H1 (cell line): ENCODE data around the gene KLK7. TPM values are rescaled to one million over a fixed set of nuclear protein-coding genes. Genes with fewer than 3 reads are reported as not detected.

Experiments used
- CTCF ChIA-PET: fragments of 300-600 bp; sonication (Branson Sonifier 250); formaldehyde crosslinking; loops from one replicate; lab custom pipeline; 2021; ENCODE audit not compliant: partially characterized antibody; lab: Charles Lee
- POLR2A ChIA-PET: fragments of 300-600 bp; sonication (Branson Sonifier 250); formaldehyde crosslinking; loops from one replicate; lab custom pipeline; 2021; ENCODE audit warnings: inconsistent platforms; ENCODE audit not compliant: partially characterized antibody; lab: Charles Lee
- DNase-seq, 2 experiments: peaks; one replicate each; pipeline versions ENCODE4 v3.0.0 to v3.0.0-alpha.2; 2010 to 2022; ENCODE audit warnings: low spot score in 2 of 2, low read depth in 1 of 2, mixed read lengths in 1 of 2
- FAIRE-seq: peaks from 2 replicates; lab custom pipeline; 2011; peaks lifted over from hg19 to GRCh38; lab: Jason Lieb, UNC
- H2AFZ ChIP-seq: 2 replicates; pipeline ENCODE4 v1.8.1; 2012; ENCODE audit warnings: low read length, inconsistent platforms
- H2AK5ac ChIP-seq: 2 replicates; pipeline ENCODE4 v1.6.1; 2013; ENCODE audit warnings: low read depth, low read length
- H2BK120ac ChIP-seq: replicated peaks from 2 replicates; pipeline ENCODE3; 2013; ENCODE audit warnings: low read depth, low read length, inconsistent platforms
- H2BK12ac ChIP-seq: 2 replicates; pipeline ENCODE4 v1.6.1; 2013; ENCODE audit warnings: low read depth, low read length
- H2BK15ac ChIP-seq: 2 replicates; pipeline ENCODE4 v1.6.1; 2013; ENCODE audit warnings: low read length
- H2BK20ac ChIP-seq: 2 replicates; pipeline ENCODE4 v1.6.1; 2013; ENCODE audit warnings: low read length
- H2BK5ac ChIP-seq: 2 replicates; pipeline ENCODE4 v1.6.1; 2013; ENCODE audit warnings: low read depth, low read length
- H3K14ac ChIP-seq: 2 replicates; pipeline ENCODE4 v1.6.1; 2013; ENCODE audit warnings: inconsistent platforms; ENCODE audit not compliant: insufficient read length
- H3K18ac ChIP-seq: 2 replicates; pipeline ENCODE4 v1.6.1; 2013; ENCODE audit warnings: low read length; ENCODE audit errors: extremely low read depth
- H3K23ac ChIP-seq: 2 replicates; pipeline ENCODE4 v1.6.1; 2013; ENCODE audit warnings: inconsistent platforms; ENCODE audit not compliant: insufficient read length
- H3K23me2 ChIP-seq: 2 replicates; pipeline ENCODE4 v1.6.1; 2013; ENCODE audit warnings: low read depth, low read length
- H3K27ac ChIP-seq: 2 replicates; pipeline ENCODE4 v1.6.1; 2011; ENCODE audit warnings: low read depth, low read length, inconsistent platforms
- H3K27me3 ChIP-seq, 4 experiments: replicated peaks in 1 of 4; 1 replicate in 1 of 4; 2 replicates in 3 of 4; pipeline versions ENCODE4 v1.6.1 to v1.8.1; 2011 to 2013; ENCODE audit warnings: low read length in 3 of 4, mild to moderate bottlenecking in 3 of 4, inconsistent platforms in 2 of 4, mixed read lengths in 2 of 4, moderate library complexity in 1 of 4; ENCODE audit not compliant: control insufficient read depth in 3 of 4, insufficient read depth in 3 of 4; ENCODE audit errors: extremely low read depth in 1 of 4
- H3K36me3 ChIP-seq, 4 experiments: 2 replicates each; pipeline versions ENCODE4 v1.6.1 to v1.8.1; 2011 to 2013; ENCODE audit warnings: mild to moderate bottlenecking in 4 of 4, low read length in 3 of 4, moderate library complexity in 2 of 4, control low read depth in 1 of 4, inconsistent platforms in 1 of 4; ENCODE audit not compliant: insufficient read depth in 4 of 4, control insufficient read depth in 2 of 4
- H3K4ac ChIP-seq: replicated peaks from 2 replicates; pipeline ENCODE3; 2013; ENCODE audit warnings: low read length, low read depth, mixed read lengths, inconsistent platforms; ENCODE audit not compliant: insufficient read length
- H3K4me1 ChIP-seq, 4 experiments: replicated peaks in 1 of 4; 1 replicate in 1 of 4; 2 replicates in 3 of 4; pipeline versions ENCODE4 v1.6.1 to v1.8.1; 2011 to 2013; ENCODE audit warnings: low read length in 3 of 4, inconsistent platforms in 2 of 4, mixed read lengths in 1 of 4; ENCODE audit not compliant: insufficient read depth in 4 of 4, control insufficient read depth in 3 of 4
- H3K4me2 ChIP-seq, 2 experiments: 2 replicates each; pipeline versions ENCODE4 v1.6.1 to v1.8.1; 2011 to 2013; ENCODE audit warnings: low read depth in 2 of 2, low read length in 2 of 2, control low read depth in 1 of 2, inconsistent platforms in 1 of 2, mild to moderate bottlenecking in 1 of 2; ENCODE audit not compliant: insufficient read depth in 1 of 2
- H3K4me3 ChIP-seq, 4 experiments: fragments of 200-600, 300-600 bp in 1 of 4; sonication (generic), shearing (Covaris generic), sonication (Bioruptor Twin) in 1 of 4; 2 replicates each; pipeline versions ENCODE4 v1.5.1 to v1.8.1; 2011 to 2016; ENCODE audit warnings: low read length in 4 of 4, low read depth in 3 of 4, control low read depth in 2 of 4, inconsistent platforms in 2 of 4, mild to moderate bottlenecking in 2 of 4, mixed read lengths in 1 of 4, moderate library complexity in 1 of 4; ENCODE audit not compliant: insufficient read depth in 2 of 4; ENCODE audit errors: extremely low read depth in 1 of 4
- H3K56ac ChIP-seq: replicated peaks from 2 replicates; pipeline ENCODE3; 2013; ENCODE audit warnings: low read depth, mild to moderate bottlenecking, mixed read lengths, low read length, inconsistent platforms; ENCODE audit not compliant: insufficient read length
- H3K79me1 ChIP-seq: 2 replicates; pipeline ENCODE4 v1.6.1; 2013; ENCODE audit warnings: low read depth, low read length, control low read depth
- H3K79me2 ChIP-seq, 2 experiments: 2 replicates each; pipeline versions ENCODE4 v1.6.1 to v1.8.1; 2012 to 2013; ENCODE audit warnings: low read length in 2 of 2, mild to moderate bottlenecking in 2 of 2, inconsistent platforms in 1 of 2; ENCODE audit not compliant: insufficient read depth in 2 of 2, control insufficient read depth in 1 of 2
- H3K9ac ChIP-seq, 4 experiments: replicated peaks in 1 of 4; 1 replicate in 1 of 4; 2 replicates in 3 of 4; pipeline versions ENCODE4 v1.6.1 to v1.8.1; 2011 to 2013; ENCODE audit warnings: low read depth in 3 of 4, low read length in 3 of 4, control low read depth in 2 of 4, mild to moderate bottlenecking in 2 of 4, moderate library complexity in 2 of 4, inconsistent platforms in 1 of 4; ENCODE audit errors: extremely low read depth in 1 of 4
- H3K9me3 ChIP-seq, 2 experiments: 2 replicates each; pipeline versions ENCODE4 v1.6.1 to v1.8.1; 2012 to 2013; ENCODE audit warnings: mild to moderate bottlenecking in 2 of 2, moderate library complexity in 2 of 2, control low read depth in 1 of 2, inconsistent platforms in 1 of 2, low read depth in 1 of 2, low read length in 1 of 2, mixed read lengths in 1 of 2; ENCODE audit not compliant: insufficient read depth in 2 of 2
- H4K20me1 ChIP-seq, 2 experiments: replicated peaks in 1 of 2; 2 replicates each; pipeline versions ENCODE3 to v1.8.1; 2011 to 2013; ENCODE audit warnings: inconsistent platforms in 2 of 2, low read length in 2 of 2, mild to moderate bottlenecking in 1 of 2; ENCODE audit not compliant: insufficient read depth in 2 of 2, control insufficient read depth in 1 of 2
- H4K5ac ChIP-seq: 2 replicates; pipeline ENCODE4 v1.6.1; 2013; ENCODE audit warnings: low read length, low read depth, mixed read lengths, inconsistent platforms; ENCODE audit not compliant: insufficient read length
- H4K8ac ChIP-seq: 2 replicates; pipeline ENCODE4 v1.8.0; 2013; ENCODE audit warnings: mild to moderate bottlenecking, moderate library complexity, low read length, inconsistent platforms; ENCODE audit not compliant: insufficient read depth; ENCODE audit errors: extremely low read depth
- H4K91ac ChIP-seq: replicated peaks from 2 replicates; pipeline ENCODE3; 2013; ENCODE audit warnings: low read length, mixed read lengths, inconsistent platforms; ENCODE audit not compliant: insufficient read length
- CTCF ChIP-seq, 3 experiments: IDR thresholded peaks; 1 replicate in 2 of 3; 2 replicates in 1 of 3; pipeline versions ENCODE4 v1.5.1 to v1.6.1; 2011; ENCODE audit warnings: low read length in 3 of 3, mild to moderate bottlenecking in 3 of 3, inconsistent platforms in 2 of 3, low read depth in 1 of 3, moderate library complexity in 1 of 3; ENCODE audit not compliant: insufficient read depth in 1 of 3; ENCODE audit errors: control extremely low read depth in 1 of 3
- POLR2AphosphoS5 ChIP-seq: IDR thresholded peaks from 2 replicates; pipeline ENCODE4 v1.6.1; 2011; ENCODE audit warnings: low read depth, low read length
- SIRT6 ChIP-seq: IDR thresholded peaks from one replicate; pipeline ENCODE4 v1.7.1; 2012; ENCODE audit warnings: low read length, inconsistent platforms
- YY1 ChIP-seq: IDR thresholded peaks from 2 replicates; pipeline ENCODE4 v1.6.1; 2011; ENCODE audit warnings: low read depth, mild to moderate bottlenecking, low read length
- WGBS, 2 experiments: shearing (Covaris generic) in 1 of 2; methylation state at CpG; one replicate each; pipeline versions ENCODE4 v1.1.6 to v1.1.7; 2013 to 2015; ENCODE audit warnings: low lambda C conversion rate in 2 of 2, mixed read lengths in 2 of 2, inconsistent platforms in 1 of 2, low coverage in 1 of 2, missing lambda C conversion rate in 1 of 2; ENCODE audit not compliant: insufficient replicate concordance in 2 of 2, insufficient coverage in 1 of 2, insufficient read length in 1 of 2; ENCODE audit errors: extremely low coverage in 1 of 2, missing lambda C conversion rate in 1 of 2; 5-methylcytosine and 5-hydroxymethylcytosine counted together
- polyA plus RNA-seq, 7 experiments: library from polyadenylated mRNA; depleted of rRNA in 3 of 7; stranded (reverse) in 5 of 7; unstranded in 2 of 7; fragments of >200 nt in 5 of 7; fragments of 200-250 nt in 2 of 7; gene quantifications; 1 replicate in 5 of 7; 2 replicates in 1 of 7; 4 replicates in 1 of 7; pipeline versions ENCODE4 v1.2.1 to v1.2.3, GENCODE V29; 2011 to 2013; ENCODE audit warnings: missing spikeins in 2 of 7, mixed read lengths in 2 of 7
- total RNA-seq: library from RNA; stranded (reverse); fragmentation: NEBNext Ultra II Directional; extraction: Animal tissue kit (Norgen Biotek cat#: 25700); gene quantifications from 2 replicates; pipeline ENCODE4 v1.2.1, GENCODE V29; 2021

The KLK7 gene
- total and polyA plus RNA-seq, 2 of the 8 experiments (the other 6 are each of a cell fraction or from before 2014, with no cell fraction given), result 0.73 to 1.4 TPM

GRCh38 chr19:50979758-50980157 is 4.0 kb downstream of the KLK7 start:
- no peak overlapping the region for H2AFZ ChIP-seq
- H3K9ac ChIP-seq, result no peak overlapping the region
- no peak overlapping the region for H2AK5ac ChIP-seq
- no peaks in the 10 kb centered on the region for H3K79me1 ChIP-seq
- no peak overlapping the region for H2BK5ac ChIP-seq
- H3K23me2 ChIP-seq, result peaks cover 2% of the 10 kb centered on the region; the same call in 1 of the 2 replicates
- H4K8ac ChIP-seq, result no peak overlapping the region
- no peak overlapping the region for H3K23ac ChIP-seq
- H4K5ac ChIP-seq, result no peak overlapping the region
- WGBS, 2 experiments, result 52% methylated on average over 7 of the region's 8 CpGs; no CpG with 5 or more reads in 1 of the 2 experiments
- CTCF ChIA-PET, result interaction anchor here (1.2 to 1.3 kb wide), 3 partner anchors 23 to 117 kb away, joined by 3 to 4 read pairs (median 3); no protein-coding TSS in a partner anchor
- no peak overlapping the region; the same call in 1 of the 2 replicates for H2BK12ac ChIP-seq
- FAIRE-seq (no peak), DNase-seq (no peak)
- peaks cover 0 to 6% (median 1%) of the 10 kb centered on the region in 4 experiments; a peak in 2 of 7 replicates for H3K27me3 ChIP-seq
- H2BK15ac ChIP-seq, result no peak overlapping the region
- no peak overlapping the region for H2BK120ac ChIP-seq
- H3K4me1 ChIP-seq, result peaks cover 3 to 30% (median 16%) of the 10 kb centered on the region in 4 experiments; a peak in 5 of 7 replicates
- no peaks in the 10 kb centered on the region for H3K9me3 ChIP-seq
- H4K91ac ChIP-seq, result peak overlapping the region; percentile 36
- H3K36me3 ChIP-seq, result 0 out of 8 replicates have a peak, but pooled peaks cover 0 to 3% (median 0%) of the 10 kb centered on the region in 4 experiments
- H3K18ac ChIP-seq, result no peak overlapping the region
- H3K79me2 ChIP-seq, result no peaks in the 10 kb centered on the region
- no peak overlapping the region for H3K4ac ChIP-seq
- no peak overlapping the region for H3K4me3 ChIP-seq
- H3K14ac ChIP-seq, result no peak overlapping the region
- TF ChIP-seq POLR2AphosphoS5 (no peak), YY1 (no peak), SIRT6 (no peak), CTCF (IDR thresholded peaks at IDR 0.05; ENCODE audit: control extremely low read depth in 1 of 3, insufficient read depth in 1 of 3, low read depth in 1 of 3, low read length in 3 of 3) (no peak)
- no peak overlapping the region for H3K27ac ChIP-seq
- peak overlapping the region in 1 of 2 experiments; percentile 20; a peak in 1 of 4 replicates for H3K4me2 ChIP-seq
- POLR2A ChIA-PET, result interaction anchor here (0.7 to 1.1 kb wide), 3 partner anchors 13 to 37 kb away, joined by 3 to 4 read pairs (median 4); no protein-coding TSS in a partner anchor
- no peak overlapping the region for H3K56ac ChIP-seq
- H2BK20ac ChIP-seq, result no peak overlapping the region
- H4K20me1 ChIP-seq, result no peaks in the 10 kb centered on the region
